Spleen (tissue), 11 donors: ENCODE measurements around the gene C2CD2. TPM values are rescaled to one million over a fixed set of nuclear protein-coding genes. Genes with fewer than 3 reads are reported as not detected.

ENCODE experiments used
- DNase-seq: peaks from one replicate; pipeline ENCODE4 v3.0.0-alpha.2; 2020
- H3K27ac ChIP-seq, 8 donors: fragments of 200-600 bp; sonication (generic) in 7 of 8; 1 replicate in 4 of 8; 2 replicates in 4 of 8; pipeline versions ENCODE4 v1.5.0 to v1.8.0; 2016 to 2021; ENCODE audit warnings: inconsistent platforms in 4 of 8, mild to moderate bottlenecking in 4 of 8, moderate library complexity in 1 of 8
- H3K27me3 ChIP-seq, 7 donors: fragments of 200-600 bp; sonication (generic) in 6 of 7; replicated peaks in 1 of 7; 1 replicate in 4 of 7; 2 replicates in 3 of 7; pipeline versions ENCODE4 v1.5.0 to v1.8.0; 2016 to 2021; ENCODE audit warnings: inconsistent platforms in 3 of 7, mild to moderate bottlenecking in 1 of 7
- H3K36me3 ChIP-seq, 6 donors: fragments of 200-600 bp; sonication (generic) in 5 of 6; 1 replicate in 4 of 6; 2 replicates in 2 of 6; pipeline versions ENCODE4 v1.5.0 to v1.8.0; 2016 to 2021; ENCODE audit warnings: inconsistent platforms in 2 of 6
- H3K4me1 ChIP-seq, 6 donors: fragments of 200-600 bp; sonication (generic) in 5 of 6; 1 replicate in 3 of 6; 2 replicates in 3 of 6; pipeline versions ENCODE4 v1.5.0 to v1.8.0; 2016 to 2021; ENCODE audit warnings: inconsistent platforms in 3 of 6
- H3K4me3 ChIP-seq, 8 donors: fragments of 200-600 bp; sonication (generic) in 7 of 8; 1 replicate in 4 of 8; 2 replicates in 4 of 8; pipeline versions ENCODE4 v1.5.0 to v1.8.0; 2016 to 2021; ENCODE audit warnings: inconsistent platforms in 4 of 8, mild to moderate bottlenecking in 4 of 8, moderate library complexity in 2 of 8
- H3K9me3 ChIP-seq, 8 donors: fragments of 200-600 bp; sonication (generic) in 7 of 8; 1 replicate in 4 of 8; 2 replicates in 4 of 8; pipeline versions ENCODE4 v1.5.0 to v1.8.0; 2016 to 2021; ENCODE audit warnings: inconsistent platforms in 4 of 8
- POLR2A ChIP-seq, 3 donors: fragments of 450-650 bp; IDR thresholded peaks; one replicate each; pipeline ENCODE4 v1.5.1; 2017; ENCODE audit warnings: antibody characterized with exemption in 3 of 3, mild to moderate bottlenecking in 1 of 3
- POLR2AphosphoS5 ChIP-seq, 3 donors: sonication (generic); formaldehyde crosslinking; IDR thresholded peaks; one replicate each; pipeline ENCODE4 v1.5.1; 2017; ENCODE audit warnings: antibody characterized with exemption in 3 of 3
- WGBS, 5 donors: extraction: QIAGEN DNeasy Blood & Tissue Kit in 3 of 5; methylation state at CpG; one replicate each; pipeline versions ENCODE4 v1.1.5 to v1.1.7; 2013 to 2018; 5-methylcytosine and 5-hydroxymethylcytosine counted together
- intact Hi-C: fragments of 100-400 bp; cut with DNase I; formaldehyde crosslinking; loops from one replicate; pipeline ENCODE4 v1.15.0; 2023; ENCODE audit warnings: low total_unique reads
- polyA plus RNA-seq, 3 donors: library from polyadenylated mRNA; stranded (reverse); fragments of 200-250 nt; gene quantifications; one replicate each; pipeline ENCODE4 v1.2.1, GENCODE V29; 2013
- total RNA-seq, 7 donors: library from RNA; depleted of rRNA in 3 of 7; stranded (reverse); fragments of >200 nt in 3 of 7; fragmentation: NEBNext Ultra II Directional in 4 of 7; extraction: Animal tissue kit (Norgen Biotek cat#: 25700) in 4 of 7; gene quantifications; one replicate each; pipeline versions ENCODE4 v1.1.0 to v1.2.1, GENCODE V29; 2016 to 2021
- TF ChIP-seq, protein P1 (sequence below), 11 experiments: fragments of 200-600 bp in 7 of 11; fragments of 450-650 bp in 4 of 11; sonication (generic) in 4 of 11; IDR thresholded peaks in 8 of 11; conservative IDR thresholded peaks in 3 of 11; 1 replicate in 7 of 11; 2 replicates in 4 of 11; pipeline versions ENCODE4 v1.4.0 to v1.8.0; 2016 to 2021; ENCODE audit warnings: antibody characterized with exemption in 11 of 11, inconsistent platforms in 4 of 11, mild to moderate bottlenecking in 1 of 11
- donor health status: healthy with polysubstance abuse.
- donor health status: DM: no; HTN: no; CAD: no; lungs with moderate emphysema.
- donor health status: DM: no; HTN: no; CAD: no.
- donor health status: Bipolar disorder and iron deficiency.
- donor health status: healthy.
- donor health status: DM: no; HTN: no; CAD: no.
- donor health status: DM: yes; HTN: yes; CAD: no.

Gene C2CD2
- total and polyA plus RNA-seq, 10 donors: 12.9 to 163 (median 98.9) TPM

DNA sequence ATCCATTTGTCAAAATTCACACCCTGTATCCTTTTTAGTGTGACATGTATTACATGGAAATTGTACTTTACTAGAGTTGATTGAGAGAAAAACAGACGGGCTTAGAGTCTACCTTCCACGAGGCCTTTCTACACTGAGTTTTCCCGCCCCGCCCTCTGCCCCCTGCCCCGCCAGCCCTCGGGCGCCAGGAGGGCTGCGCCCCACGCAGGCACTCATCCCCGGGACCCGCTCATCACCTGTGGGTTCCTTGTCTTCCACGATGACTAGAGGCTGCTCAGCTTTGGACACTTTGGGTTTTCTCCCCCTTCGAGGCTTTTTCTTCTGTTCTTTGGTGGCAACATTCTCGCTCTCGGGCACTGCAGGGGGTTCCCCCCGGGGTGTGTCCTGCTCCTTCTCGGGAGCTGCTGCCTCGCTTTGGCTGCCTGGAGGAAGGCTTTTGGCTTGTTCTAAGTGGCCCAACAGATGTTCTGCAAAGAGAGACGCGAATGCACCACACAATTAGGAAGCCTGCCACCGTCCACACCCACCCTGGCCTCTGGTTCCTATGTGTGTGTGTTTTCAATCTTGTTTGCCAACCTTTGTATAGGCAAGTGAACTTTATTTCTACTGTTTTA, 114.3 kb downstream of the C2CD2 start:
- DNase-seq: peak; percentile 31
- WGBS, 5 donors: 93 to 97% (median 94%) methylated on average over 21 of the region's 21 CpGs

GRCh38 chr21:41837756-41838297, 116.0 kb downstream of the C2CD2 start:
- WGBS, 5 donors: 80 to 91% (median 85%) methylated on average over 7 of the region's 7 CpGs

More for the DNA sequence above, 114.3 kb downstream of the C2CD2 start:
- Histone ChIP-seq H3K36me3 (peaks cover 0 to 70% (median 42%) of the 10 kb centered on the region in 6 donors), H3K9me3 (peaks cover 0 to 15% (median 14%) of the 10 kb centered on the region in 8 donors), H3K27ac (no peak overlapping the region), H3K4me1 (peaks cover 0 to 4% (median 0%) of the 10 kb centered on the region in 6 donors), H3K27me3 (no peaks in the 10 kb centered on the region), H3K4me3 (no peak overlapping the region)
- intact Hi-C loops: no loop called here
- TF ChIP-seq POLR2AphosphoS5 (IDR thresholded peaks at IDR 0.05) (no peak), POLR2A (IDR thresholded peaks at IDR 0.05) (no peak)
- TF ChIP-seq, protein P1, sequence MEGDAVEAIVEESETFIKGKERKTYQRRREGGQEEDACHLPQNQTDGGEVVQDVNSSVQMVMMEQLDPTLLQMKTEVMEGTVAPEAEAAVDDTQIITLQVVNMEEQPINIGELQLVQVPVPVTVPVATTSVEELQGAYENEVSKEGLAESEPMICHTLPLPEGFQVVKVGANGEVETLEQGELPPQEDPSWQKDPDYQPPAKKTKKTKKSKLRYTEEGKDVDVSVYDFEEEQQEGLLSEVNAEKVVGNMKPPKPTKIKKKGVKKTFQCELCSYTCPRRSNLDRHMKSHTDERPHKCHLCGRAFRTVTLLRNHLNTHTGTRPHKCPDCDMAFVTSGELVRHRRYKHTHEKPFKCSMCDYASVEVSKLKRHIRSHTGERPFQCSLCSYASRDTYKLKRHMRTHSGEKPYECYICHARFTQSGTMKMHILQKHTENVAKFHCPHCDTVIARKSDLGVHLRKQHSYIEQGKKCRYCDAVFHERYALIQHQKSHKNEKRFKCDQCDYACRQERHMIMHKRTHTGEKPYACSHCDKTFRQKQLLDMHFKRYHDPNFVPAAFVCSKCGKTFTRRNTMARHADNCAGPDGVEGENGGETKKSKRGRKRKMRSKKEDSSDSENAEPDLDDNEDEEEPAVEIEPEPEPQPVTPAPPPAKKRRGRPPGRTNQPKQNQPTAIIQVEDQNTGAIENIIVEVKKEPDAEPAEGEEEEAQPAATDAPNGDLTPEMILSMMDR (IDR thresholded peaks at IDR 0.05 in 8 of 11, conservative IDR thresholded peaks at IDR 0.05 in 3 of 11): no peak

DNA sequence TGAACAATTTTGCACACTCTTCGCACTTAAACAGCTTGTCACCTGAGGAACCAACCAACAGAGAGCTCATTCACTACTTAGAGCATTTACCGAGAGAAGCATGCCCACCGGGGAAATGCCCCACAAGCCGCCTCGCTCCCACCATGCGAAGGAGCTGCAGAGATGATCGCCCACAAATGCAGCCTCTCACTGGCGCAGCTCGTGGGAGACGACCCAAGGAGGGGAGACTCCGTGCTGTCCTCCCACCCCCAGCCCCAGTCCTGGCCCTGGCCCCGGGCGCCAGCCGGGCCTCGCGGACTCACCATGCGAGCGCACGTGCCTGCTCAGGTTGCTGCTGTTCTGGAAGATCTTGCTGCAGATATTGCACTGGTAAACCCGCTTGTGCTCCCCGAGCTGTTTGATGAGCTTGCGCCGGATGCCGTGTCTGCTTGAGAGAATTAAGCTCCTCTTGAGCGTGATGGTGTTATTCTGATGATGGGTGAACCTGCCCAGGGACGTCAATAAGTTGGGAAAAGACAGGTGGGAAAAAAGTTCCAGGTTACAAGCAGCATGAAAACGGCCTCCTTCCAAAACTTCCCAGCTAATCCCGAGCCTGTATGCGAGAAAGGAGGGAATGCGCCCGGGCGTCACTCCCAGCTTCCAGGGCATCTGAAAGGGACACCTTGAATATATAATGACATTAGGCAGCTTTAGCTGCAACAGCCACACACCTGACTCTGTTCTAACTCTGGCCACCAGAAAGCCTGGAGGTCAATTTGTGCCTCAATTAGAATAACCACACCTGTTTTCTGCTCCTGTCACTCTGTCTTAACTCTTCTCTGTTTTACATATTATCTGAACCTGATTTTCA, 117.4 kb downstream of the C2CD2 start:
- Histone ChIP-seq H3K27me3 (no peaks in the 10 kb centered on the region), H3K4me3 (no peak overlapping the region), H3K36me3 (peaks cover 0 to 96% (median 50%) of the 10 kb centered on the region in 6 donors), H3K9me3 (peaks cover 0 to 11% (median 10%) of the 10 kb centered on the region in 8 donors), H3K4me1 (peaks cover 0 to 4% (median 0%) of the 10 kb centered on the region in 6 donors), H3K27ac (no peak overlapping the region)
- no peak for TF ChIP-seq POLR2A (IDR thresholded peaks at IDR 0.05)
- TF ChIP-seq, protein P1 (IDR thresholded peaks at IDR 0.05 in 8 of 11, conservative IDR thresholded peaks at IDR 0.05 in 3 of 11): no peak
- TF ChIP-seq POLR2AphosphoS5 (IDR thresholded peaks at IDR 0.05): no peak
- intact Hi-C loops: no loop called here
- 90 to 93% (median 92%) methylated on average over 32 of the region's 32 CpGs for WGBS, 5 donors
- peak; percentile 69 for DNase-seq

More at GRCh38 chr21:41837756-41838297, 116.0 kb downstream of the C2CD2 start:
- TF ChIP-seq POLR2A (IDR thresholded peaks at IDR 0.05) (no peak), POLR2AphosphoS5 (IDR thresholded peaks at IDR 0.05) (no peak)
- TF ChIP-seq, protein P1 (IDR thresholded peaks at IDR 0.05 in 8 of 11, conservative IDR thresholded peaks at IDR 0.05 in 3 of 11): no peak
- intact Hi-C loops: no loop called here
- no peak overlapping the region for H3K4me3 ChIP-seq
- H3K27ac ChIP-seq: no peak overlapping the region
- DNase-seq: peak; percentile 59
- H3K27me3 ChIP-seq: no peaks in the 10 kb centered on the region
- H3K36me3 ChIP-seq: peaks cover 0 to 82% (median 50%) of the 10 kb centered on the region in 6 donors
- H3K4me1 ChIP-seq: peaks cover 0 to 4% (median 0%) of the 10 kb centered on the region in 6 donors
- H3K9me3 ChIP-seq: peaks cover 0 to 15% (median 14%) of the 10 kb centered on the region in 8 donors
